WTC11 (cell line): ENCODE results near the gene ARHGEF39. TPM values are rescaled to one million over a fixed set of nuclear protein-coding genes. Genes with fewer than 3 reads are reported as not detected.

ENCODE experiments used
- ATAC-seq: fragments of 200-7000 bp; cut with Tn5 transposase; 2 replicates; pipeline ENCODE4 v1.10.0; 2021; ENCODE audit warnings: mild to moderate bottlenecking, moderate library complexity
- CTCF ChIA-PET: fragments of 300-600 bp; sonication (Branson Sonifier 250); formaldehyde crosslinking; loops from one replicate; lab custom pipeline; 2021; ENCODE audit warnings: antibody characterized with exemption; lab: Charles Lee
- POLR2A ChIA-PET: fragments of 350-600 bp; sonication (Branson Sonifier 250); formaldehyde crosslinking; loops from one replicate; lab custom pipeline; 2021; ENCODE audit warnings: antibody characterized with exemption; lab: Charles Lee
- DNase-seq: peaks from one replicate; pipeline ENCODE4 v3.0.0; 2021; ENCODE audit warnings: low spot score
- H3K27ac Mint-ChIP-seq: 2 replicates; pipeline ENCODE4 v1.8.0; 2021; ENCODE audit warnings: mixed read lengths
- H3K27me3 Mint-ChIP-seq: 2 replicates; pipeline ENCODE4 v1.8.0; 2021; ENCODE audit warnings: low read depth, mild to moderate bottlenecking, moderate library complexity, mixed read lengths
- H3K36me3 Mint-ChIP-seq: 2 replicates; pipeline ENCODE4 v1.8.0; 2021; ENCODE audit warnings: mixed read lengths
- H3K4me1 Mint-ChIP-seq: 2 replicates; pipeline ENCODE4 v1.8.0; 2022; ENCODE audit warnings: mixed read lengths
- H3K4me3 Mint-ChIP-seq: 2 replicates; pipeline ENCODE4 v1.8.0; 2021; ENCODE audit warnings: mild to moderate bottlenecking, moderate library complexity, mixed read lengths
- H3K9me3 Mint-ChIP-seq: 2 replicates; pipeline ENCODE4 v1.8.0; 2021; ENCODE audit warnings: mixed read lengths
- ATF1 ChIP-seq: sonication (generic); formaldehyde crosslinking; IDR thresholded peaks from 2 replicates; pipeline ENCODE4 v1.8.1; 2023; ENCODE audit warnings: mild to moderate bottlenecking, moderate library complexity, missing genetic modification reagents
- ATF6 ChIP-seq: sonication (generic); formaldehyde crosslinking; IDR thresholded peaks from 2 replicates; pipeline ENCODE4 v1.8.1; 2023; ENCODE audit warnings: mild to moderate bottlenecking, missing genetic modification reagents
- CREB1 ChIP-seq: sonication (generic); formaldehyde crosslinking; IDR thresholded peaks from 2 replicates; pipeline ENCODE4 v1.8.0; 2023; ENCODE audit warnings: mild to moderate bottlenecking, missing genetic modification reagents
- E2F1 ChIP-seq: sonication (generic); formaldehyde crosslinking; IDR thresholded peaks from 2 replicates; pipeline ENCODE4 v1.8.0; 2022; ENCODE audit warnings: mild to moderate bottlenecking, missing genetic modification reagents
- FOXJ3 ChIP-seq: sonication (generic); formaldehyde crosslinking; IDR thresholded peaks from 2 replicates; pipeline ENCODE4 v1.9.0; 2021; ENCODE audit warnings: missing genetic modification reagents, mild to moderate bottlenecking, borderline replicate concordance
- JUN ChIP-seq: sonication (generic); formaldehyde crosslinking; IDR thresholded peaks from 2 replicates; pipeline ENCODE4 v1.8.0; 2023; ENCODE audit warnings: mild to moderate bottlenecking, missing genetic modification reagents
- NFATC4 ChIP-seq: fragments of 250-450 bp; sonication (Bioruptor Pico); IDR thresholded peaks from 2 replicates; pipeline ENCODE4 v1.9.0; 2021; ENCODE audit warnings: mild to moderate bottlenecking
- PREB ChIP-seq: sonication (generic); formaldehyde crosslinking; IDR thresholded peaks from 2 replicates; pipeline ENCODE4 v1.8.1; 2022; ENCODE audit warnings: mild to moderate bottlenecking, missing genetic modification reagents, moderate library complexity, borderline replicate concordance
- PRRX2 ChIP-seq: fragments of 250-450 bp; sonication (Bioruptor Pico); IDR thresholded peaks from 2 replicates; pipeline ENCODE4 v1.8.0; 2021; ENCODE audit warnings: mild to moderate bottlenecking
- RELA ChIP-seq: sonication (generic); formaldehyde crosslinking; IDR thresholded peaks from 2 replicates; pipeline ENCODE4 v1.8.1; 2022; ENCODE audit warnings: missing genetic modification reagents, mild to moderate bottlenecking, borderline replicate concordance
- SMAD3 ChIP-seq: sonication (generic); formaldehyde crosslinking; IDR thresholded peaks from 2 replicates; pipeline ENCODE4 v1.8.0; 2022; ENCODE audit warnings: missing genetic modification reagents, mild to moderate bottlenecking, borderline replicate concordance
- SOX15 ChIP-seq: fragments of 250-450 bp; sonication (Bioruptor Pico); IDR thresholded peaks from 2 replicates; pipeline ENCODE4 v1.9.0; 2021; ENCODE audit warnings: mild to moderate bottlenecking
- SP1 ChIP-seq: sonication (generic); formaldehyde crosslinking; conservative IDR thresholded peaks from 2 replicates; pipeline ENCODE4 v1.8.1; 2022; ENCODE audit warnings: missing genetic modification reagents
- USF2 ChIP-seq: sonication (generic); formaldehyde crosslinking; IDR thresholded peaks from 2 replicates; pipeline ENCODE4 v1.8.1; 2023; ENCODE audit warnings: mild to moderate bottlenecking, missing genetic modification reagents, moderate library complexity
- ZNF138 ChIP-seq: sonication (generic); formaldehyde crosslinking; conservative IDR thresholded peaks from 2 replicates; pipeline ENCODE4 v1.8.1; 2022; ENCODE audit warnings: mild to moderate bottlenecking, moderate library complexity, missing genetic modification reagents
- total RNA-seq: library from RNA; stranded (reverse); gene quantifications from 3 replicates; pipeline ENCODE4 v1.2.3, GENCODE V29; 2021
- TF ChIP-seq, protein P1 (sequence below): sonication (generic); formaldehyde crosslinking; IDR thresholded peaks from 2 replicates; pipeline ENCODE4 v1.8.0; 2022; ENCODE audit warnings: mild to moderate bottlenecking, missing genetic modification reagents
- TF ChIP-seq, protein P2 (sequence below): fragments of 250-450 bp; sonication (Bioruptor Pico); IDR thresholded peaks from 2 replicates; pipeline ENCODE4 v1.9.0; 2021; ENCODE audit warnings: moderate library complexity, mild to moderate bottlenecking, inconsistent platforms, borderline replicate concordance

ARHGEF39 gene
- total RNA-seq, 1 experiment from 2014 or later: 23.8 TPM

GRCh38 chr9:35706951-35707350 lies 42.0 kb upstream of the ARHGEF39 start (continued):
- TF ChIP-seq E2F1 (no peak), PREB (CRISPR knock-in tag) (no peak), USF2 (no peak)

- H3K9me3 Mint-ChIP-seq: no peaks in the 10 kb centered on the region
- TF ChIP-seq SOX15 (no peak), FOXJ3 (no peak), ZNF138 (CRISPR knock-in tag) (no peak), ATF6 (CRISPR knock-in tag) (no peak), NFATC4 (CRISPR knock-in tag) (no peak), RELA (CRISPR knock-in tag) (no peak), SP1 (CRISPR knock-in tag) (no peak), JUN (CRISPR knock-in tag) (no peak), SMAD3 (no peak), PRRX2 (CRISPR knock-in tag) (no peak), ATF1 (CRISPR knock-in tag) (no peak), CREB1 (CRISPR knock-in tag) (no peak)
- TF ChIP-seq, protein P1, sequence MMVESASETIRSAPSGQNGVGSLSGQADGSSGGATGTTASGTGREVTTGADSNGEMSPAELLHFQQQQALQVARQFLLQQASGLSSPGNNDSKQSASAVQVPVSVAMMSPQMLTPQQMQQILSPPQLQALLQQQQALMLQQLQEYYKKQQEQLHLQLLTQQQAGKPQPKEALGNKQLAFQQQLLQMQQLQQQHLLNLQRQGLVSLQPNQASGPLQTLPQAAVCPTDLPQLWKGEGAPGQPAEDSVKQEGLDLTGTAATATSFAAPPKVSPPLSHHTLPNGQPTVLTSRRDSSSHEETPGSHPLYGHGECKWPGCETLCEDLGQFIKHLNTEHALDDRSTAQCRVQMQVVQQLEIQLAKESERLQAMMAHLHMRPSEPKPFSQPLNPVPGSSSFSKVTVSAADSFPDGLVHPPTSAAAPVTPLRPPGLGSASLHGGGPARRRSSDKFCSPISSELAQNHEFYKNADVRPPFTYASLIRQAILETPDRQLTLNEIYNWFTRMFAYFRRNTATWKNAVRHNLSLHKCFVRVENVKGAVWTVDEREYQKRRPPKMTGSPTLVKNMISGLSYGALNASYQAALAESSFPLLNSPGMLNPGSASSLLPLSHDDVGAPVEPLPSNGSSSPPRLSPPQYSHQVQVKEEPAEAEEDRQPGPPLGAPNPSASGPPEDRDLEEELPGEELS (CRISPR knock-in tag): no peak
- TF ChIP-seq, protein P2, sequence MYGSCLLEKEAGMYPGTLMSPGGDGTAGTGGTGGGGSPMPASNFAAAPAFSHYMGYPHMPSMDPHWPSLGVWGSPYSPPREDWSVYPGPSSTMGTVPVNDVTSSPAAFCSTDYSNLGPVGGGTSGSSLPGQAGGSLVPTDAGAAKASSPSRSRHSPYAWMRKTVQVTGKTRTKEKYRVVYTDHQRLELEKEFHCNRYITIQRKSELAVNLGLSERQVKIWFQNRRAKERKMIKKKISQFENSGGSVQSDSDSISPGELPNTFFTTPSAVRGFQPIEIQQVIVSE (CRISPR knock-in tag): no peak
- ChIA-PET CTCF (interaction anchor here (2.5 kb wide), 1 partner anchor 10 kb away, joined by 14 read pairs; no protein-coding TSS in a partner anchor), POLR2A (no interaction called here)
- H3K4me1 Mint-ChIP-seq: no peaks in the 10 kb centered on the region
- no peaks in the 10 kb centered on the region for H3K27me3 Mint-ChIP-seq
- DNase-seq (no peak), ATAC-seq (no peak)
- H3K27ac Mint-ChIP-seq: no peak overlapping the region
- no peak overlapping the region for H3K4me3 Mint-ChIP-seq
- H3K36me3 Mint-ChIP-seq: peaks cover 72% of the 10 kb centered on the region
Measured at GRCh38 chr9:35705836-35706430, 40.9 kb upstream of the ARHGEF39 start.
